ES-I3 (cell line): ENCODE data around the gene MACROD2.

Source experiments
- H3K36me3 ChIP-seq: 2 replicates; pipeline ENCODE4 v1.6.1; 2013; ENCODE audit warnings: mild to moderate bottlenecking, low read length, control low read depth, moderate library complexity; ENCODE audit not compliant: insufficient read depth
- H3K4me1 ChIP-seq: 2 replicates; pipeline ENCODE4 v1.6.1; 2013; ENCODE audit warnings: mild to moderate bottlenecking, control low read depth, low read length; ENCODE audit not compliant: insufficient read depth
- H3K9ac ChIP-seq: 2 replicates; pipeline ENCODE4 v1.6.1; 2013; ENCODE audit warnings: low read depth, mild to moderate bottlenecking, low read length, moderate library complexity
- H3K9me3 ChIP-seq: 2 replicates; pipeline ENCODE4 v1.6.1; 2013; ENCODE audit warnings: mild to moderate bottlenecking, low read length, moderate library complexity; ENCODE audit not compliant: control insufficient read depth, insufficient read depth

Gene MACROD2

DNA sequence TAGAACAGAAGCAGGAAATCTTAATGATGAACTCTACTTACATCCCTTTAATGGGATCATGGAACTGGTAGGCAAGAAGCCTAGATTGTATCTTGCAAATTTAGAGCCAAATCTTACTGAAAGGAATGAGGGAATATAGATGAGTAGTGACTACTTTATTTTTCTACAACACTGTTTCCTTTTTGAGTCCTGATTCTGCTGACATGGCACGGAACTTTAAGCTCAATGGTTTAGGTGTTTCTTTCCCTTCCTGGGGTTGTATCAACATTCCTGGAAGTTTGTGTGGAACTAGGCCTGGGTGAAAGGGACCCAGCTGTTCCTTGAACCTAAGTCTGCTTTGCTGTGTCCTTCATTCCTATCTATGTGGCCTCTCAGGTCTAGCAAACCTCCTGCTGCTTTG lies 1047.4 kb downstream of the MACROD2 start:
- no peak overlapping the region for H3K9ac ChIP-seq
- no peaks in the 10 kb centered on the region for H3K9me3 ChIP-seq
- H3K4me1 ChIP-seq, result no peaks in the 10 kb centered on the region
- no peaks in the 10 kb centered on the region for H3K36me3 ChIP-seq

DNA sequence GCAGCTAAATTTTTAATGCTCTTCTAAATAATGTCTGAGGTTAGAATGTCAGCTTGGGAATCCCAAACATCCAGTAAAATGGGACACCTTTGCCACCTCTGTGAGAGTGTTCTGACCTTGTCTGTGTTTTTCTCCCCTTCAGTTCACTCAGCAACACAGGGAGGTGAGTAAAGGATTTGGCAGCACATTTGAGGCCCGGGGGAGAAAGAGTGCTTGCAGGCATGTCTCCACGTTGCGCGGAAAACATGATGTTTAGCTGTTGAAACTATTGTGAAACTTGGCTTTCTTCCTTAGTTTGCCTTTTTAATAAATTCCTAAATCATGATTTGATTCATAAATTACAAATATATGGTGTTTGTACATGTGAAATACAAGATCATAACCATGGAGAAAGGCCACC lies 1049.9 kb downstream of the MACROD2 start:
- H3K9me3 ChIP-seq, result no peaks in the 10 kb centered on the region
- H3K9ac ChIP-seq, result no peak overlapping the region
- H3K4me1 ChIP-seq, result no peaks in the 10 kb centered on the region
- no peaks in the 10 kb centered on the region for H3K36me3 ChIP-seq

DNA sequence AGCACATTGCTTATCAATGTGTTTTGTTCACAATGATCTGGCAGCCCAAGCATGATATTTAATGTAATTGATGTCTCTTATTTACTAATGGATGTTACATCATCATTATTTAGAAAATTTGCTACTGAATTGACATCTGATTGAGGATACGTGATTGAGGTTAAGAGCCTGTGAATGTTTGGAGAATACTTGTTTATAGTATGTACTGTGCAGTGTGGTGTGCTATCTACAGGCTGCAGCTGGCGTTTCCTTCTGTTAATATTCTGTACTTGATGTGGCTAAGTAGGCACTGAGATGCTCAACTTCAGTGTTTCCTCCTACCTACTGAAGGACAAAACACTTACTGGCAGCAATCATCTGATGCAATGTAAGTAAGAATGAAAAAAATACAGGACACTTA lies 1051.7 kb downstream of the MACROD2 start:
- no peaks in the 10 kb centered on the region for H3K36me3 ChIP-seq
- H3K9ac ChIP-seq, result no peak overlapping the region
- no peaks in the 10 kb centered on the region for H3K4me1 ChIP-seq
- no peaks in the 10 kb centered on the region for H3K9me3 ChIP-seq

DNA sequence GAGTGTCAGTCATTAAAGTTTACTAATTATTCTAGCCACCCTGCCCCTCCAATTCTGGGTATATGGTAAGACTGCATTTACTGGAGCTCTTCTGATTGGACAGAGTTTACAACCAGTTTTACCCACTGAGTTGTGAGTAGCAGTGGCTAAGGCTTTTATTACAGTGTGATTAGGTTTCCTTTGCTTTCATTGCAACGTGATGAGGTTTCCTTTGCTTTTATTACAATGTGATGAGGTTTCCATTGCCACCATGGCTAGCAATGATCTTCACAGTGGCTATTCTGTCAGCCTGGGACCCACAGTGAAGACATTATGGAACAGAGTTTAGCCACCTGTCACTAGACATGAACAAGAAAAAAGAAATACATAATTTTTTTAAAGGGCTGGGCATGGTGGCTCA lies 1052.3 kb downstream of the MACROD2 start:
- Histone ChIP-seq H3K36me3 (no peaks in the 10 kb centered on the region), H3K9ac (no peak overlapping the region), H3K9me3 (no peaks in the 10 kb centered on the region), H3K4me1 (no peaks in the 10 kb centered on the region)

DNA sequence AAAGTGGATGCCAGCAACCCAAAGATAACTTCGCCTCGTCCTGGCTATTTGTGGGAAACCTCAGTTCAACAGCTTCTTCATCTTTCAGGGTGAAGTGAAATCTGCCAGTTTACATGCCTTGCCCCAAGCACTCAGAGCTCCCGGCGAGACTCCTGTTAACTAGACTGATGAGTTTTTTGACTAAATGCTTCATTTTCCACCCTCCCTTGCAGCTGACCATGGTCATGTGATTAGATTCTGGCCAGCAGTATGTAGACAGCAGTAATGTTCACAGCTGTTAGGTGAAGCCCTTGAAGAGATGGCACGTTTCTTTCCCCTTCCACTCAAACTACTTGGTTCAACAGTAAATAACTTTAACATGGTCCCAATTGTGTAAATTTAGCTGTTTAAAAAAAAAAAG lies 1060.9 kb downstream of the MACROD2 start:
- Histone ChIP-seq H3K9ac (no peak overlapping the region), H3K4me1 (peaks cover 6% of the 10 kb centered on the region; the same call in 1 of the 2 replicates), H3K9me3 (no peaks in the 10 kb centered on the region), H3K36me3 (no peaks in the 10 kb centered on the region)

DNA sequence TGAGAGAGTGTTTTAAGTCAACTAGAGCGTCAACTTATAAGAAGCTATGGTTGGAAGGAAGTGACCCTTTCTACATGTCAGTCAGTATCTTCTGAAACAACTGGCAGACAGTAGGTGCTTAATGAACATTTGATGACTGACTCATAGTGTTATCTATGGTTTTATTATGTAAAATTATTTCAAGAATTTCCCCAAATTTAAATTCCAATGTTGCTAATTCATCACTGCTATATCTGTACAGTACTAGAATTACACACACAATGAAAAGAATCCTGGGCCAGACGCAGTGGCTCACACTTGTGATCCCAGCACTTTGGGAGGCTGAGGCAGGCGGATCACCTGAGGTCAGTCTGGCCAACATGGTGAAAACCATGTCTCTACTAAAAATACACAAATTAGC lies 1063.5 kb downstream of the MACROD2 start:
- H3K4me1 ChIP-seq, result peaks cover 16% of the 10 kb centered on the region
- H3K36me3 ChIP-seq, result no peaks in the 10 kb centered on the region
- H3K9me3 ChIP-seq, result no peaks in the 10 kb centered on the region
- no peak overlapping the region for H3K9ac ChIP-seq

DNA sequence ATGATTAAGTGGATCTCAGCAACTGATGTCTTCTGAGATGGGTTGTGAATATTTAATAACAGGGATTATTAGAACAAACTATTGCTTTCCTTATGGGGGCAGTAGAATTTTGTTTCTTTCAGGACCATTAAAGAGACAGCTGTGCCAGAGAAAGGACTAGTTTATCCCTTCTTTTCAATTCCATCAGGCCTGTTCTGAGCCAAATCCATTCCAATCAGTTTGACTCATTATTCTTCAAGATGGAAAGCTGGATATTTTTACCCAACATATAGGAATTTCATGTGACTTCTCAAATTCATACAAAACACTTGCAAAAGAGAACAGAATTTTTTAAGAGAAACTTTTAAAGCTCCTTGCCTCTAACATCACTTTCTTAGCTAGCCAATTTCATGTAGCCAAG lies 1064.1 kb downstream of the MACROD2 start:
- H3K9me3 ChIP-seq, result no peaks in the 10 kb centered on the region
- H3K36me3 ChIP-seq, result no peaks in the 10 kb centered on the region
- peaks cover 16% of the 10 kb centered on the region for H3K4me1 ChIP-seq

DNA sequence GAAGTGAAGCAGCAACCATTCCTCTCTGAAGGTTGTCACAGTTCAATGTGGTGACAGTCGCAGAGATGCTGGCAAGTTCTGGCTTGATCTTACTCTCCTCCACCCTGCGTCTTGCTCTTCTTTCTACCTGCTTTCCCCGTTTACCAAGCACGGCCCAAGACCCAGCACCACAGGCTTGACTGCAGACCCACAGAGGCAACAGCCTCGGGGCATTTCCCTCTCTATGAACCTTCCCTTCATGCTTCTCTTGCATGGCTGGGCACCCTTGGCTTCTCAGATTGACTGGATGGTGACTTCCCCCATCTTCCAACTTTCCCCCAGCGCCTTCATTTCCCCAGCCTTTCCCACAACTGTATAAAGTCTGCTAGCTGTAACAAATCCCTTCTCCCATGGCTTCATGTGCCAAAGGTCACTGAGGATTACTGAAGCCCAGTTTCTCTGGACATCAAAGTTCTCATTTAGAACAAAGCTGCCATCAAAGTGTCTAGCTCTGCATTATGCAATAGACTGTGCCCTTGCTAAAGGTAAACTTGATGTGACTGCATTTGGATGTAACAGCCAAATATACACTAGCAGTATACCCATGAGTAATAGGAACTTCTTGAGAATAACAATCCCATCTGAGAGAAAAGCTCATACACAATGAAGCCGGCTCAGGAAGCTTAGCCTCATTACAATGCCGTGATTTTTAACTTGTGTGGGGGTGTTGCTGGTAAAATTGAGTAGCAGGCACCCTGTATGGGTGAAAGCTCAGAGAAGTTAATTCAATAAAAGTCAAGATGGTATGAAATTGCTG lies 1065.1 kb downstream of the MACROD2 start:
- H3K36me3 ChIP-seq, result no peaks in the 10 kb centered on the region
- H3K4me1 ChIP-seq, result peaks cover 16% of the 10 kb centered on the region
- no peaks in the 10 kb centered on the region for H3K9me3 ChIP-seq
- no peak overlapping the region for H3K9ac ChIP-seq

More for the DNA sequence above, 1064.1 kb downstream of the MACROD2 start:
- H3K9ac ChIP-seq, result no peak overlapping the region

DNA sequence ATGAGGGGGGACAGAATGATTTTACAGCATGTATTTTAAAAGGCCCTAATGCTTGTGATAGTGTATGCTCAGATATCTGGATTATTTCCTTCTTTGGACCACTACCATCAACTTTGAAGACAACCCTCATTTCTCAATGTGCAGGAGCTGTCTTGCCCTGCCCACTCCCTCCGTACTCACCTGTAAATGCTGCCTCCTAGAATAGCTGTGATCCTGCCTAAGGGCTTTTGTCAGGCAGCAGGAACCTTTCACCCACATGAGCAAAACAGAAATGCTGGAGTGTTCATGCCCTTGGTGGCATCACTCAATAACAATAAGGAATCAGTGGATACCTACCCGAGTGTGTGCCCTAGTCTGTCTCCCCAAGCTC lies 1065.7 kb downstream of the MACROD2 start:
- no peak overlapping the region for H3K9ac ChIP-seq
- no peaks in the 10 kb centered on the region for H3K9me3 ChIP-seq
- peaks cover 16% of the 10 kb centered on the region for H3K4me1 ChIP-seq
- no peaks in the 10 kb centered on the region for H3K36me3 ChIP-seq

DNA sequence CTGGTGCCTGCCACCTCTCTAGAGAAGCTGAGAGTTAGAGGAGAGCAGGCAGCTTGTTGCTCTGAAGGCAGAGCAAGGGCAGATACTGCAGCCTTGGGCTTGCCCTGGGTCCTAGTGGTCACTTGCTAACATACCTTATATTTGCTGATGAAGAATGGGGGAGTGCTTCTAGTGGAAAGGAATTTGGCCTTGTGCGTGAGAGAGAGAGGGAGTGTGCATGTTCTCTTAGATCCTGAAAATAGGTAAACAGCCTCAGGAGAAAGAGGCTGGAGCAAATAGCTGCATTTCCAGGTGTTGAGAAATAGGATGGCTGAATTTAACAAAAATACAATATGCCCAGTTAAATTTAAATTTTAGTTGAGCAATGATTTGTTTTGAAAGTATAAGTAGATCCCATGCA lies 1066.6 kb downstream of the MACROD2 start:
- Histone ChIP-seq H3K36me3 (no peaks in the 10 kb centered on the region), H3K9ac (no peak overlapping the region), H3K4me1 (peaks cover 16% of the 10 kb centered on the region), H3K9me3 (no peaks in the 10 kb centered on the region)

DNA sequence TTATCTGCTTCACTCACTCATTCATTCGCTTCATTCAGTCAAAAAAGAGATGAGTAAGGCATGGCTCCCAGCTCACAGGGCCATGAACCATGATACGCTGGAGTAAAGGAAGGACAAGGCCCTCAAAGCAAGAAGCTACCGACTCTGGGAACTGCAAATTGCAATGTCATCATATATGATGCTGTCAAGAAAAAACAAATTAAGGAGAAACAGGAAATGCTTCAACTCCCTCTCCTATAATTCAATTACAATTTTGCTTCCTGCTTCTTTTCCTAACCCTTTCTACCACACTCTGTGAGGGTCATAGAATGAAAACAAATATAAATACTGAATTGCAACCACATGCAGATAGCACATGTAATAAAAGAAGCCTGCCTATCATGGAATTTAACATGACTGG lies 1067.8 kb downstream of the MACROD2 start:
- Histone ChIP-seq H3K4me1 (peaks cover 16% of the 10 kb centered on the region), H3K9me3 (no peaks in the 10 kb centered on the region), H3K36me3 (no peaks in the 10 kb centered on the region), H3K9ac (no peak overlapping the region)

DNA sequence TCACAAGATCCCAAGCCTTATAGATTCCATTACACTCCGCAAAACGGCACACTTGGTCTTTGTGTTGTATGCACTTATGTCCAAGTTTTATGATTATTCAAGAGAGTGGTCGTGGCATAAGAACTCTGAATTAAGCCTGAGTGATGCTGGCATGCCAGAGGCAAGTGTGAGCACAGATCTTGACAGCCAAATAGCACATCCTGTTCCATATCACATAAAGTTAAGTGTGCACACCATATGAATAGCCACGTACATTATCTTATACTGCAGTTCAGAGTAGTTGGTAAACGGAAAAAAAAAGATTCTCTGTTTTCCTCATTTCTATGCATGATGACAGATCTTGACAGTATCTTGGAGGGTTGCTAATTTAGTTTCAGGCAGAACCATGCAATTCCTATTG lies 1069.4 kb downstream of the MACROD2 start:
- Histone ChIP-seq H3K36me3 (no peaks in the 10 kb centered on the region), H3K9me3 (no peaks in the 10 kb centered on the region; the same call in 1 of the 2 replicates), H3K4me1 (peaks cover 16% of the 10 kb centered on the region), H3K9ac (no peak overlapping the region)

DNA sequence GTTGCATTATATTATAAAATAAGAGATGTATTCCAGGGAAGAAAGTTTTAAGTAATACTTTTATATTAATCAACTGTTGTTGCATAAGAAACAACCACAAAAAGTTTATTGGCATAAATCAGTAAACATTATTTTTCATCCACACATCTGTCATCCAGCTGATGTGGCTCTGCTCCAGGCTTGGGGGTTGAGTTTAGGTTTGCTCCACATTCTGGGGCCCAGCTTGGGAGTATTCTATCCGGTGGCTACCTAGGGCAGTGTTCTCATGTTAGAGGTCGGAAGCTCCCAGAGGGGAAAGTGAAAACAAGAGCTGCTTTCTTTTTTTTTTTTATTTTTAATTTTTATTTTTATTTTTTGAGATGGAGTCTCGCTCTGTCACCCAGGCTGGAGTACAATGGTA lies 1070.5 kb downstream of the MACROD2 start:
- H3K4me1 ChIP-seq, result peaks cover 15% of the 10 kb centered on the region
- H3K9me3 ChIP-seq, result peaks cover 3% of the 10 kb centered on the region
- H3K36me3 ChIP-seq, result no peaks in the 10 kb centered on the region
- H3K9ac ChIP-seq, result no peak overlapping the region

DNA sequence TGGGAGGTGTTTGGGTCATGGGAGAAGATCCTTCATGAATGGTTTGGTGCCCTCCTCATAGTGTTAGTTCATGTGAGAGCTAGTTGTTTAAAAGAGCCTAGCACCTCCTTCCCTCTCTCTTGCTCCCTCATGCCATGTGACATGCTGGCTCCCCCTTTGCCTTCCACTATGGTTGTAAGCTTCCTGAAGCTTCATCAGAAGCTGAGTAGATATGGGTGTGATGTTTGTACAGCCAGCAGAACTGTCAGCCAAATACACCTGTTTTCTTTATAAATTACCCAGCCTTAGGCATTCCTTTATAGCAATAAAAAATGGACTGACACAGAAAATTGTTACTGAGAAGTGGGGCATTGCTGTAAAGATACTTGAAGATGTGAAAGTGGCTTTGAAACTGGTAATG lies 1073.2 kb downstream of the MACROD2 start:
- no peak overlapping the region for H3K9ac ChIP-seq
- no peaks in the 10 kb centered on the region for H3K4me1 ChIP-seq
- H3K36me3 ChIP-seq, result no peaks in the 10 kb centered on the region
- H3K9me3 ChIP-seq, result peaks cover 3% of the 10 kb centered on the region

DNA sequence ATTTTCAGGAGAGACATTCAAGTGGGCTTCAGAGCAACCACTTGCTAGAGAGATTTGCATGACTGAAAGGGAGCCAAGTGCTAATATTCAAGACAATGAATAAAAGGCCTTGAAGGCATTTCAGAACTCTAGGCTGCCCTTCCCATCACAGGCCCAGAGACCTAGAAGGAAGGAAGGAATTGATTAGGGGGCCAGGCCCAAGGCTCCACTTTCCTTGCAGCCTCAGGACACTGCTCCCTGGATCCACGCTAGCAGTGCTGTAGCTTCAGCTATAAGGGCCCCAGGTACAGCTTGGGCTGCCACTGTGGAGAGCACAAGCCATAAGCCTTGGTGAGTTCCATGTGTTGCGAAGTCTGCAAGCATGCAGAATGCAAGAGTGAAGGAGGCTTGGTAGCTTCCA lies 1074.0 kb downstream of the MACROD2 start:
- Histone ChIP-seq H3K9me3 (peaks cover 3% of the 10 kb centered on the region), H3K4me1 (no peaks in the 10 kb centered on the region), H3K36me3 (no peaks in the 10 kb centered on the region), H3K9ac (no peak overlapping the region)
